Measurements from ENCODE around the gene APOC3.

APOC3 gene

GRCh38 chr11:116868066-116868465, 38.4 kb downstream of the APOC3 start:
- no peak for TF ChIP-seq YY1 (IDR thresholded peaks at IDR 0.05; ENCODE audit: insufficient read depth, insufficient read length)
- TF ChIP-seq ZNF274 (IDR thresholded peaks at IDR 0.05; ENCODE audit: low read depth, low read length): no peak
- Histone ChIP-seq H3K27me3 (ENCODE audit: insufficient read depth, insufficient read length) (no peaks in the 10 kb centered on the region), H3K4me1 (ENCODE audit: insufficient read depth, insufficient read length) (no peaks in the 10 kb centered on the region), H3K36me3 (ENCODE audit: insufficient read depth, insufficient read length, low read length) (peaks cover 71% of the 10 kb centered on the region), H3K9me3 (ENCODE audit: insufficient read depth, low read length) (no peaks in the 10 kb centered on the region), H3K9ac (ENCODE audit: insufficient read length, low read depth) (no peak overlapping the region), H3K4me3 (ENCODE audit: insufficient read length, low read depth) (no peak overlapping the region)
- no peak for DNase-seq (ENCODE audit: low read depth, low spot score)

- no peak overlapping the region for H3K4me3 ChIP-seq (ENCODE audit: insufficient read length, low read depth)
- no peaks in the 10 kb centered on the region for H3K9me3 ChIP-seq (ENCODE audit: insufficient read depth, low read length)
- no peak for DNase-seq (ENCODE audit: low read depth, low spot score)
- no peak overlapping the region for H3K9ac ChIP-seq (ENCODE audit: insufficient read length, low read depth)
- peaks cover 71% of the 10 kb centered on the region for H3K36me3 ChIP-seq (ENCODE audit: insufficient read depth, insufficient read length, low read length)
- H3K27me3 ChIP-seq (ENCODE audit: insufficient read depth, insufficient read length): no peaks in the 10 kb centered on the region
- no peak for TF ChIP-seq SUZ12 (IDR thresholded peaks at IDR 0.05; ENCODE audit: extremely low read depth, insufficient read depth, insufficient read length)
- no peak for TF ChIP-seq ZNF274 (IDR thresholded peaks at IDR 0.05; ENCODE audit: low read depth, low read length)
- no peak for TF ChIP-seq YY1 (IDR thresholded peaks at IDR 0.05; ENCODE audit: insufficient read depth, insufficient read length)
- no peaks in the 10 kb centered on the region for H3K4me1 ChIP-seq (ENCODE audit: insufficient read depth, insufficient read length)
Observed at GRCh38 chr11:116869610-116870009, 39.9 kb downstream of the APOC3 start.

GRCh38 chr11:116870054-116870453, 40.3 kb downstream of the APOC3 start:
- TF ChIP-seq SUZ12 (IDR thresholded peaks at IDR 0.05; ENCODE audit: extremely low read depth, insufficient read depth, insufficient read length) (no peak), ZNF274 (IDR thresholded peaks at IDR 0.05; ENCODE audit: low read depth, low read length) (no peak), YY1 (IDR thresholded peaks at IDR 0.05; ENCODE audit: insufficient read depth, insufficient read length) (no peak)
- Histone ChIP-seq H3K4me3 (ENCODE audit: insufficient read length, low read depth) (no peak overlapping the region), H3K9ac (ENCODE audit: insufficient read length, low read depth) (no peak overlapping the region), H3K27me3 (ENCODE audit: insufficient read depth, insufficient read length) (no peaks in the 10 kb centered on the region), H3K4me1 (ENCODE audit: insufficient read depth, insufficient read length) (no peaks in the 10 kb centered on the region), H3K9me3 (ENCODE audit: insufficient read depth, low read length) (no peaks in the 10 kb centered on the region), H3K36me3 (ENCODE audit: insufficient read depth, insufficient read length, low read length) (peaks cover 72% of the 10 kb centered on the region)
- DNase-seq (ENCODE audit: low read depth, low spot score): no peak

- Histone ChIP-seq H3K36me3 (ENCODE audit: insufficient read depth, insufficient read length, low read length) (peaks cover 82% of the 10 kb centered on the region), H3K4me1 (ENCODE audit: insufficient read depth, insufficient read length) (no peaks in the 10 kb centered on the region), H3K27me3 (ENCODE audit: insufficient read depth, insufficient read length) (no peaks in the 10 kb centered on the region), H3K9ac (ENCODE audit: insufficient read length, low read depth) (no peak overlapping the region), H3K9me3 (ENCODE audit: insufficient read depth, low read length) (no peaks in the 10 kb centered on the region), H3K4me3 (ENCODE audit: insufficient read length, low read depth) (no peak overlapping the region)
- DNase-seq (ENCODE audit: low read depth, low spot score): no peak
- no peak for TF ChIP-seq YY1 (IDR thresholded peaks at IDR 0.05; ENCODE audit: insufficient read depth, insufficient read length)
- TF ChIP-seq ZNF274 (IDR thresholded peaks at IDR 0.05; ENCODE audit: low read depth, low read length): no peak
- TF ChIP-seq SUZ12 (IDR thresholded peaks at IDR 0.05; ENCODE audit: extremely low read depth, insufficient read depth, insufficient read length): no peak
Observed at GRCh38 chr11:116871248-116871647, 41.5 kb downstream of the APOC3 start.

GRCh38 chr11:116873381-116873780, 43.7 kb downstream of the APOC3 start:
- no peak for TF ChIP-seq ZNF274 (IDR thresholded peaks at IDR 0.05; ENCODE audit: low read depth, low read length)
- no peak for TF ChIP-seq SUZ12 (IDR thresholded peaks at IDR 0.05; ENCODE audit: extremely low read depth, insufficient read depth, insufficient read length)
- no peak for TF ChIP-seq YY1 (IDR thresholded peaks at IDR 0.05; ENCODE audit: insufficient read depth, insufficient read length)
- Histone ChIP-seq H3K9ac (ENCODE audit: insufficient read length, low read depth) (no peak overlapping the region), H3K27me3 (ENCODE audit: insufficient read depth, insufficient read length) (no peaks in the 10 kb centered on the region), H3K9me3 (ENCODE audit: insufficient read depth, low read length) (no peaks in the 10 kb centered on the region), H3K4me3 (ENCODE audit: insufficient read length, low read depth) (no peak overlapping the region), H3K36me3 (ENCODE audit: insufficient read depth, insufficient read length, low read length) (peaks cover 72% of the 10 kb centered on the region), H3K4me1 (ENCODE audit: insufficient read depth, insufficient read length) (no peaks in the 10 kb centered on the region)
- DNase-seq (ENCODE audit: low read depth, low spot score): no peak

- H3K9ac ChIP-seq (ENCODE audit: insufficient read length, low read depth): no peak overlapping the region
Observed at GRCh38 chr11:116874251-116874650, 44.5 kb downstream of the APOC3 start.

GRCh38 chr11:116875194-116875593, 45.5 kb downstream of the APOC3 start:
- TF ChIP-seq SUZ12 (IDR thresholded peaks at IDR 0.05; ENCODE audit: extremely low read depth, insufficient read depth, insufficient read length) (no peak), YY1 (IDR thresholded peaks at IDR 0.05; ENCODE audit: insufficient read depth, insufficient read length) (no peak), ZNF274 (IDR thresholded peaks at IDR 0.05; ENCODE audit: low read depth, low read length) (no peak)
- Histone ChIP-seq H3K9me3 (ENCODE audit: insufficient read depth, low read length) (no peaks in the 10 kb centered on the region), H3K4me3 (ENCODE audit: insufficient read length, low read depth) (no peak overlapping the region), H3K4me1 (ENCODE audit: insufficient read depth, insufficient read length) (no peaks in the 10 kb centered on the region), H3K36me3 (ENCODE audit: insufficient read depth, insufficient read length, low read length) (peaks cover 55% of the 10 kb centered on the region), H3K9ac (ENCODE audit: insufficient read length, low read depth) (no peak overlapping the region), H3K27me3 (ENCODE audit: insufficient read depth, insufficient read length) (no peaks in the 10 kb centered on the region)
- DNase-seq (ENCODE audit: low read depth, low spot score): no peak

More at GRCh38 chr11:116874251-116874650, 44.5 kb downstream of the APOC3 start:
- DNase-seq (ENCODE audit: low read depth, low spot score): no peak
- Histone ChIP-seq H3K27me3 (ENCODE audit: insufficient read depth, insufficient read length) (no peaks in the 10 kb centered on the region), H3K36me3 (ENCODE audit: insufficient read depth, insufficient read length, low read length) (peaks cover 63% of the 10 kb centered on the region), H3K9me3 (ENCODE audit: insufficient read depth, low read length) (no peaks in the 10 kb centered on the region), H3K4me3 (ENCODE audit: insufficient read length, low read depth) (no peak overlapping the region), H3K4me1 (ENCODE audit: insufficient read depth, insufficient read length) (no peaks in the 10 kb centered on the region)
- no peak for TF ChIP-seq SUZ12 (IDR thresholded peaks at IDR 0.05; ENCODE audit: extremely low read depth, insufficient read depth, insufficient read length)
- TF ChIP-seq YY1 (IDR thresholded peaks at IDR 0.05; ENCODE audit: insufficient read depth, insufficient read length): no peak
- TF ChIP-seq ZNF274 (IDR thresholded peaks at IDR 0.05; ENCODE audit: low read depth, low read length): no peak

- H3K36me3 ChIP-seq (ENCODE audit: insufficient read depth, insufficient read length, low read length): peaks cover 50% of the 10 kb centered on the region
- no peaks in the 10 kb centered on the region for H3K27me3 ChIP-seq (ENCODE audit: insufficient read depth, insufficient read length)
- H3K4me3 ChIP-seq (ENCODE audit: insufficient read length, low read depth): no peak overlapping the region
- H3K4me1 ChIP-seq (ENCODE audit: insufficient read depth, insufficient read length): no peaks in the 10 kb centered on the region
- no peak overlapping the region for H3K9ac ChIP-seq (ENCODE audit: insufficient read length, low read depth)
- no peak for DNase-seq (ENCODE audit: low read depth, low spot score)
- H3K9me3 ChIP-seq (ENCODE audit: insufficient read depth, low read length): no peaks in the 10 kb centered on the region
- TF ChIP-seq YY1 (IDR thresholded peaks at IDR 0.05; ENCODE audit: insufficient read depth, insufficient read length): no peak
- no peak for TF ChIP-seq ZNF274 (IDR thresholded peaks at IDR 0.05; ENCODE audit: low read depth, low read length)
- TF ChIP-seq SUZ12 (IDR thresholded peaks at IDR 0.05; ENCODE audit: extremely low read depth, insufficient read depth, insufficient read length): no peak
Observed at GRCh38 chr11:116876656-116877055, 46.9 kb downstream of the APOC3 start.
